ENCODE measurements around the gene UNKL.

DNA sequence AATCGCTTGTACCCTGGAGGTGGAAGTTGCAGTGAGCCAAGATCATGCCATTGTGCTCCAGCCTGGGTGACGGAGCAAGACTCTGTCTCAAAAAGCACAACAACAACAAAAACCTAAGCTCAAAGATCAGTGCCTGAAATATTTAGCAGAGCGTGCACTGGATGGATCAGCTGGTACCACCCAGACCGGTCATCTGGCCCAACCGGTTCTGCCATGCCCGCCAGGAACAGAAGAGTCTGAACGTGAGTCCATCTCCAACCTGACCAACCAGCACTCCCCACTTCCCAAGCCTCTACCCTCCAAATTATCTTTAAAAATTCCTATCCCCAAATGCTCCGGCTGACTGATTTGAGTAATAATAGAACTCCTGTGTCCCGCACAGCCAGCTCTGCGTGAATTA, 7.6 kb upstream of the UNKL start:
- TF ChIP-seq, protein P1, sequence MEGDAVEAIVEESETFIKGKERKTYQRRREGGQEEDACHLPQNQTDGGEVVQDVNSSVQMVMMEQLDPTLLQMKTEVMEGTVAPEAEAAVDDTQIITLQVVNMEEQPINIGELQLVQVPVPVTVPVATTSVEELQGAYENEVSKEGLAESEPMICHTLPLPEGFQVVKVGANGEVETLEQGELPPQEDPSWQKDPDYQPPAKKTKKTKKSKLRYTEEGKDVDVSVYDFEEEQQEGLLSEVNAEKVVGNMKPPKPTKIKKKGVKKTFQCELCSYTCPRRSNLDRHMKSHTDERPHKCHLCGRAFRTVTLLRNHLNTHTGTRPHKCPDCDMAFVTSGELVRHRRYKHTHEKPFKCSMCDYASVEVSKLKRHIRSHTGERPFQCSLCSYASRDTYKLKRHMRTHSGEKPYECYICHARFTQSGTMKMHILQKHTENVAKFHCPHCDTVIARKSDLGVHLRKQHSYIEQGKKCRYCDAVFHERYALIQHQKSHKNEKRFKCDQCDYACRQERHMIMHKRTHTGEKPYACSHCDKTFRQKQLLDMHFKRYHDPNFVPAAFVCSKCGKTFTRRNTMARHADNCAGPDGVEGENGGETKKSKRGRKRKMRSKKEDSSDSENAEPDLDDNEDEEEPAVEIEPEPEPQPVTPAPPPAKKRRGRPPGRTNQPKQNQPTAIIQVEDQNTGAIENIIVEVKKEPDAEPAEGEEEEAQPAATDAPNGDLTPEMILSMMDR (conservative IDR thresholded peaks at IDR 0.05), result no peak
- TF ChIP-seq EZH2 (IDR thresholded peaks at IDR 0.05; ENCODE audit: low read depth), result no peak

Data from PC-9 (cell line).